HL-60 (cell line): Measurements from ENCODE around the gene MYO1B.

Source experiments
- CTCF ChIP-seq: IDR thresholded peaks from one replicate; pipeline ENCODE4 v1.5.1; 2011; ENCODE audit warnings: low read length, control low read depth, inconsistent platforms; ENCODE audit not compliant: insufficient read depth
- GABPA ChIP-seq: IDR thresholded peaks from 2 replicates; pipeline ENCODE4 v1.6.1; 2012; ENCODE audit warnings: low read depth
- POLR2AphosphoS5 ChIP-seq: IDR thresholded peaks from 2 replicates; pipeline ENCODE4 v1.6.1; 2012; ENCODE audit warnings: low read depth
- REST ChIP-seq: IDR thresholded peaks from 2 replicates; pipeline ENCODE4 v1.6.1; 2012; ENCODE audit warnings: low read depth; ENCODE audit not compliant: insufficient replicate concordance
- SPI1 ChIP-seq: IDR thresholded peaks from 2 replicates; pipeline ENCODE4 v1.6.1; 2012; ENCODE audit warnings: low read depth, mild to moderate bottlenecking, borderline replicate concordance

- TF ChIP-seq CTCF, result no peak
- TF ChIP-seq GABPA, result no peak
- TF ChIP-seq REST, result no peak
- no peak for TF ChIP-seq POLR2AphosphoS5
- no peak for TF ChIP-seq SPI1
Observed at GRCh38 chr2:191379375-191379774, 134.2 kb downstream of the MYO1B start.
